ENCODE data around the gene DPY19L3.

Gene DPY19L3

DNA sequence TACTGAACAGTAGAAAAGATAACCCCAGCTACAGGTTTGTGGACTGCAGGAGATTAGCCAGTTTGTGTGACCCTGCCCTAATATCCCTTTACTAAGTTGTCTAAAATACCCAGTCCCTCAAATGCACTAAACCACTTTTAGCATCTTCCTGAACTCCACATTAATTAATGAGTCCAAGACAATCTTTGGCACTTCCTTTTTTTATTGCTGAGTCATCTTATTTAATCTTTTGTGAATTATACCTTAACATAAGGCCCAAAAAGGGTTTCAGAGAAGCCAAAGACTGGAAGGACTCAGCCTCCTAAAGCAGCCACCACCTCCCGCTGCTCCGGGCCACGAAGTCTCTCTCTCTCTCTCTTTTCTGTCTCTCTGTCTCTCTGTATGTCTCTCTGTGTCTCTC lies 126.7 kb downstream of the DPY19L3 start:
- no peak for DNase-seq

All from NCI-H1092 treated with DMSO at 0.1 percent for 48 hours (cell line).